Stimulated activated CD8-positive, alpha-beta memory T cell treated with anti-CD3 and anti-CD28 coated beads, Interleukin-7, amount 100 ng/mL, for 24 hours (primary cell): ENCODE data around the gene MYOM1.
"Not testable (repeated sequence)": the region's sequence is repeated elsewhere in the genome, so short reads cannot be mapped to it uniquely, and the experiment has no call there.

Source experiments
- DNase-seq: peaks from one replicate; pipeline ENCODE4 v3.0.0-alpha.2; 2020; ENCODE audit warnings: low read depth

The MYOM1 gene

DNA sequence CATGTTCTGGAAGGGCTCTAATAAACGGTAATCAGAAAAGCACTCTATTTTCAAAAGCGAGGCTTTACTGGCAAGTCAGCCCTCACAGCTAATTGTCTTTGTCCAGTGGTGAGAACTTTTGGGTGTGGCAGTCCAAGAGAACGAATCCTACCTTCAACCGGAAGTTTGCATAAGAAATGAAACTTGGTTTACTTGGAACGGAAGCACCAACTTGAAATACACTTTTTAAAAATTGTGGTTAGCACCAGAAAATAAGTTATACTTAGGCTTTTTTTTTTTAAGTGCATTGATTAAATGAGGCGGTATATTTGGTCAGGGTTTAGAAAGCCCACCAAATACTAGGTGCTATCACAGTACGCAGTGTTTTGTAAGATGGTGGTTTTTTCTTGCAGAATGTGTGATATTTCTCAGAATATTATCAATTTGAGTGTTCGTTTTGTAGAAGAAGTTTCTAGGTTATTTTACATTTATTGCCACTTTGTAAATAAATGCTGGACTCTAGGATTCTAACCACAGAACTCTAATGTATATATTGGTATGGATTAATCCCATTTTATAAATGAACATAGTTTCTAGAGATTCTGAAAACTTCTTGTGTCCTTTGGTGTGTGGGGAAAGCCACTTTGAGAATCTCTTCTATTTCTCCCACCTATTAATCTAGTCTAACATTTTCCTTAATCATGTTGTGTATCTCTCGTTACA is 29.0 kb upstream of the MYOM1 start:
- DNase-seq = no peak

DNA sequence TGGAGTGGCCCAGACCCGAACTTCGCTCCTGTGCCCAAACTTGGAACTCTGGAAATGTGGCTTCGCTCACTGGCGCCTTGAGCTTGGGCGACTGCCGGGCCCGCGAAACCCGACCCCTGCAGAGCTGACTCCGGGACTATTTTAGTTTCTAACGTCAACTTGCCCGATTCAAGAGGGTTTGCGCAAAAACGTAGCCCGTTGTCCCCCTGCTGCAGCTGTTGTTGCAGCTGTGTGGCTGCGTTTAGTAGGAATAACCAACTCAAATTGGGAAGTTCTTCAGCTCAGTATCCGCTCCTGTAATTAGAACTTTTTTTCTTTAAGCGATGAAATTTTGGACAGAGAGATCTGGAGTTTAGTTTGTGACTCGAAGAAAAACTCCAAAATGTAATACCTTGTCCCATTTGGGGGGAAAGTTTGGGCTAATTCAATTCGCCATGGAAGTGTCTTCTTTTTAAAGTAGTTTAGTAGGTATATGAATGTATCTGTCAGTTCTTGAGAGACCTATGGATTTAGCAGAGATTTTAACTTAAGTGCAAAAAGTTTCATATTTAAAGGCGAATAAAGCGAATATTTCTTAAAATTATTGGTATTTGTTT is 28.4 kb upstream of the MYOM1 start:
- no peak for DNase-seq

DNA sequence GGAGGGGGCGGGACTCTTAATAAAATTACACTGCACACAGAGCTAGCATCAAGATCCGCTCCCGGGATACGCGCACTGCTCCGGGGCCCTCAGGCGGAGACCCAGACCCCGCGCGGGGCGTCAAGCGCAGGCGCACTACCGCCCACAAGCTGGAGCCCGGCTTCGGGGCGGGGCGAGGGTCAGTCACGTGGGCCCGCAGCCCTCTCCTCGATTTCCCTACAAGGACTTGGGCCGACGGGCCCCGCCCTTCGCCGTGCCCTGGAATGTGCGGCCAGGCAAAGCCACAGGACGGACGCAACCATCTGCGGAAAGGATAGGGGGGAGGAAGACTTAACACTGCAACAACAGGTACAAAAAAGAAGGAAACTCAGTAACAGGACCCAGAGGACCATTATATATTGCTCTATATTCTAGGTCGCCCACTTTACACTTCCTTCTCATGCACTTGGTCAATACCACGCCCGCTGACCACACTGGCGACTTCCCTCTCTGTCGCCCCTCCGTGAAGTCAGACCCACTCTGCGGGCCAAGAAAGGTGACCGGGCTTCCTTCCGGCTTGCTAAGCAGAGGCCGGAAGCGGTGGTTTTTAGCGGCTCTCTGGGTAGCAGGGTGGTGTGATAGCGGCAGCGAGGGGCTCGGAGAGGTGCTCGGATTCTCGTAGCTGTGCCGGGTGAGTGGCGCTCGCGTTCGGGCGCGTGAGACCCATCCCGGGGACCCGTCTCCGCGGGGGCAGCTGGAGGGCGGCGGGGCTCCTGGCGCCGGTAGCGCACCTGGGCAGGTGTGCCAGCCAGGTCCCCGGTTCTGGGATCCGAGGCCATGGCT is 27.7 kb upstream of the MYOM1 start, which contains the start of gene MYL12A:
Gene MYL12A, plus strand, starts transcription at position 562 of the 822 bp plus-strand sequence. CDS start 5,447 bp downstream, outside the sequence.
- peak; percentile 84 for DNase-seq

DNA sequence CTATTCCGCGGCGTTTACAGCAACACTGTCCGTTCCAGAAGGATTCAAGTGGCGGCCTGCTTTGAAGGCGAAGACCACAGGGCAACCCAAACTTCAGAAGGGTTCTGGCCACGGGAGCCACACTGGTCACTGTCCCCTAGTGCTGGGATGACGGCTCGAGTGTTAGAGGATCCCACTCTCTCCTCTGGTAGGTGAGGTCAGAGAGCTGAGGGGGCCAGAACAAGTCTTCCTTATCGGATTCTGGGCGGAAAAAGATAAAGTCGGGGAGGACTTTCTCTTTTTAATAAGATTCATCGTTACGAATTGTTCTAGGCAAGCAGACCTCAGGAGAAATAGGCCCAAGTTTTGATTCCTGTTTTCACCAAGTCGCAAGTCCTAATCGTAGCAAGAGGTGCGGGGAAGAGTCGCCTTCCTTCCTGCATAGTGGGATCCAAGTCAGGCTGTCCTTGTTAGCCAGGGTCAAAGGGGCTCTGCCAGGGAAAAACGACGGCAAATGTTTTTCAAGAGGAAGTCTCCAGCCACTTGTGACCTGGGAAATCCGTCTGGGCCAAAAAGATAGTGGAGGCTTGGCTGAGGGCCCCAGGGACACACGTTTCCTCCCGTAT is 27.0 kb upstream of the MYOM1 start:
- no peak for DNase-seq

DNA sequence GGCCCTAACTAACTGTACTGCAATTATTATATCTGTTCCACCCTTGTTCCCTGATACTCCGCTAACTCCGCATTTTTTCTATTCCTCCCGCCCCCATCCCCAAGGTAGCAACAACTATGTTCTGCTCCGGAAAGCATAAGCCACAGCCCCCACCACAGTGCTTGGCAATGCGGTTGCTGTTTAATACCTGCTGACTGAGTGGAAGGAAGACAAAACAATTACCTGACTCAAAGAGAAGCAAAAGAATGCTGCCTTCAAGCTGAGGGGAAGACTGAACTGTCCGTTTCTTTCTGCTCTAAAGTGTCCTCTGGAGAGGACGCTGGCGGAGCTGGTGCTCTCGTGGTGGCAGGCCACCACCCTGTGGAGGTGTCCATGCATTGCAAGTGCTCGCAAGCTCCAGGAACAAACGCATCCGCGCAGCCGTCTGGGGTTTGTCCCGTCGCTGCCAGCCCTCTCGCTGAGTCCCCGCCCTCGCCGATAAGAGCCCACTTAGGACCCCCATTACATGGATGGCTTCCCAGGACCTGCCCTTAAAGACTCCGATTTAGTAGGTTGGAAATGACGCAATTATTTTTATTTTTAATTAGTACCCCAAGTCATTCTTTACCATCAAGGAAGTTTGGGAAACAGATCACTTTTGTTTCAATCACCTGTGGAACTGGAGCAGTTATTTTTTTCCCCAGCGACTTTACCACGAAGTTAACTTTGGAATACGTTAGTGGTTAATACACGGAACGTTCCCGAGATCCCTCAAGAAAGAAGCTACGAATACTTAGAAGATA is 26.3 kb upstream of the MYOM1 start:
- peak; percentile 54 for DNase-seq

DNA sequence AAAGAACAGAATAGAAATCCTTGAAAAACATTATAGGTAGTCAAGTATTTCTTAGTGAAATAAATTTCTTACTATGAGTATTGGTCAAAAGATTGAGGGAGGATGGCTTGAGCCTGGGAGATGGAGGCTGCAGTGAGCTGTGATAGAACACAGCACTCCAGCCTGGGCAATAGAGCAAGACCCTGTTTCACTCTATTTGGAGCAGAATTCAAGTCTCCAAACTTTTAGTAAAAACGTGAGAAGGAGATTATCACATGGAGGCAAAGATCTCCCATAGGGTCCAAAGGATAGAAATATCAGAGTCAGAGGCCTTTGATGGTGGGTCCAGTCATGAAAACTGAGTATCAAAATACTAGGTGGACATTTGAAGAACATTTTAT is 25.4 kb upstream of the MYOM1 start:
- no peak for DNase-seq

DNA sequence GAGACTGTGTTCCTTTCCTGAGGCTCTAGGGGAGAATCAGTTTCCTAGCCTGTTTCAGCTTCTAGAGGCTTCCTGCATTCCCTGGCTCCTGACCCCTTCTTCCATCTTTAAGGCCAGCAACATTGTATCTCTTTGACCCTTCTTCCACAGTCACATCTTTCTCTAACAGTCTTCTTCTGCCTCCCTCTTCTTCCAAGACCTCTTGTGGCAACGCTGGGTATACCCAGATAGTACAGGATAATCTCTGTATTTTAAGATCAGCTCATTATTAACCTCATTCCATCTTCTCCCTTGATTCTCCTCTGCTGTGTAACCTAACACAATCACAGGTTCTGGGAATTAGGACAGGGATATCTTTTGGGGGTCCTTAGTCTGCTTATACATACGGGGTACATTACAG is 19.0 kb upstream of the MYOM1 start:
- DNase-seq = no peak

DNA sequence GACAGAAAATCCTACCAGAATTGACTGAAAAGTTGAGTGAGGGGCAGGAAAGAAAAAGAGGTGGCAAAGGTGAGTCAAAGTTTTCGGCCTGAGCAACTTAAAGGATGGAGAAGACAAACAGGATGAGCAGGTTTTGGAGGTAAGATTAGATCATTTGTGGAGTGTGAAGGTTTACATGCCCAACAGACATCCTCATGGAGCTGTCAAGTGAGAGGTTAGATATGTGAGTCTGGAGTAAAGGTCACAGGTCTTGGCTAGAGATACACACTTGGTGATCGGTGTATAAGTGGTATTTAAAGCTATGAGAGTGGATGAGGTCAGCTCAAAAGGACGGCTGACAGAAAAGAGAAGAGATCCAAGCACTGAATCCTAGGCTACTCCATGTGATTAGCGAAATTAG is 16.7 kb upstream of the MYOM1 start:
- no peak for DNase-seq

DNA sequence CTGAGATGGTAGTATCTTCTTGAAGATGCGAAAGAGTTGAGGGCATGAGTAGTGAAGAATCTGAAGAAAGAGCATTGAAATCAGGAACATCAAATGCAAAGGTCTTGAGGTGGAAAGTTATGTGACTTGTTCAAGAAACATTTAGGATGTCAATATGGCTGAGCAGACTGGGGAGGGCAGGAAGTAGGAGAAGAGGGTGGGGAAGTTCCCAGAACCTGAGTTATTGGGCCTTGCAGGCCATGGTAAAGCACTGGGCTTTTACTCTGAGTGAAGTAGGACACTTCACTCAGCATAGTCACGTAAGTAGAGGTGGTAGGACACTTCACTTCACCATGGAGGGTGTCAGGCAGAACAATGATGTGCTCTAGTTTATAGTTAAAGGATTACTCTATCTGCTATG is 16.1 kb upstream of the MYOM1 start:
- no peak for DNase-seq

DNA sequence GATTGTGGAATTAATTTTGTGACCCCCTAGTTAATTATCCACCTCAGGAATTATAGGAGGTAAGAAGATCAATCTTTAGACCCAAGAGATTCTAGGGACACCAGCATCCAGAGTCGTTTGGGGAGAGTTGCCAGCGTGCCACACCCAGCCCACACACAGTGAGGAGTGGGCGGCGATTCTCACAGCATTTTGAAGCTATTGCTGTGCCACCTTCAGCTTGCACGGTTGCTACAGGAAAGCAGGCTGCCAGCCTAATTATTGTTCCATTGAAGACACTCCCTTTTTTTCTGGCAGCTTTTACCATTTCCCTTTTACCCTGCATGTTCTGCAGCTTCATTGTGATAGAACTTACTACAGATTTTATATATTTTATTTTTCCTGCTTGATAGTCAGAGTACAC is 14.7 kb upstream of the MYOM1 start:
- DNase-seq = no peak

DNA sequence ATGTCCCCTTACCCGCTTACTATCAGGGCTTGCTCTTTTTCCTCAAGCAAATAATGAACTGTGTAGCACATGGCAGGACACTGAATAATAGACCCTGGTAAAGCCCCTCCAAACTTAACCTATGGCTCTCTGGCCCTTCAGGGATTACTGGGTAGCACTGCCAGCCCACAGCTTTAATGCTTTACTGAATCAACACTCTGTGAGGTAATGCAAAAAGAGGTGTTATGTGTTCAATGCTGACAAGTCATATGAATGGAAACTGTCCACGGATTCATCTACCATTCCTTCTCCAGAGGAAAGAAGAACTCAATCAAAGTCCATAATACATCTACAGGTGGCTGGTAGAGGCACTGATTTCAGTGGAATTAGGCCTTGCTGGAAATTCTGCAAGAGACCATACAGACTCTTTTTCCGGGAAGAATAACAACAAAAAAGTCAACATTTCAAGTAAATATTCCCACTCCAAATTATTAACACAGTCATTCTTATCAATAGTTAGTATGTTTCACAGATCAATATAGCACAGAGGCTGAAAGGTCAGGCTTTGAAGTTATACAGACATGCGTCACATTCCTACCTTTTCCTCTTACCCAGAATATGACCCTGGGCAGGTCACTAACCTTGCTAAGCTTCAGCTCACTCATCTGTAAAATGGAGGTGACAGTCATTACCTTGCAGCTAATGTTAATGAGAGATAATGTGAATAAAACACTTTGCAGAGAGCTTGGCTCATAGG is 13.8 kb upstream of the MYOM1 start:
- DNase-seq = no peak

DNA sequence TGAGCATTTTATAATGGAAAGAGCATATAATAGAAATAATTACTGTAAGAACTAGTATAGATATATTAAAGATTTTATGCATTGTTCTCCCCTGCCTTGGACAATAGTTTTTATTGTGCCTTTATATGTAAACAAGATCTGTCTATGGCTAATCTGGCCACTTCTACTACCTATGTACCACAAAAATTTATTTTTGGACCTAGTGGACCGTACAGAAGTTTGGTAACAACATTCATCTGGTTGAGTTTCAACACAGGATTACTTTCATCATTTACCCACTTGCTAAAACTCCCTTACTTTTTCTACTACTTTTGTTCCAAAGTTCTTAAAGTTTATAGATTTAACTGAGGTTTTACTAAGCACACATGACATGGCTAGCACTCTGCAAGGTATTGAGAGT is 13.2 kb upstream of the MYOM1 start:
- DNase-seq = no peak

DNA sequence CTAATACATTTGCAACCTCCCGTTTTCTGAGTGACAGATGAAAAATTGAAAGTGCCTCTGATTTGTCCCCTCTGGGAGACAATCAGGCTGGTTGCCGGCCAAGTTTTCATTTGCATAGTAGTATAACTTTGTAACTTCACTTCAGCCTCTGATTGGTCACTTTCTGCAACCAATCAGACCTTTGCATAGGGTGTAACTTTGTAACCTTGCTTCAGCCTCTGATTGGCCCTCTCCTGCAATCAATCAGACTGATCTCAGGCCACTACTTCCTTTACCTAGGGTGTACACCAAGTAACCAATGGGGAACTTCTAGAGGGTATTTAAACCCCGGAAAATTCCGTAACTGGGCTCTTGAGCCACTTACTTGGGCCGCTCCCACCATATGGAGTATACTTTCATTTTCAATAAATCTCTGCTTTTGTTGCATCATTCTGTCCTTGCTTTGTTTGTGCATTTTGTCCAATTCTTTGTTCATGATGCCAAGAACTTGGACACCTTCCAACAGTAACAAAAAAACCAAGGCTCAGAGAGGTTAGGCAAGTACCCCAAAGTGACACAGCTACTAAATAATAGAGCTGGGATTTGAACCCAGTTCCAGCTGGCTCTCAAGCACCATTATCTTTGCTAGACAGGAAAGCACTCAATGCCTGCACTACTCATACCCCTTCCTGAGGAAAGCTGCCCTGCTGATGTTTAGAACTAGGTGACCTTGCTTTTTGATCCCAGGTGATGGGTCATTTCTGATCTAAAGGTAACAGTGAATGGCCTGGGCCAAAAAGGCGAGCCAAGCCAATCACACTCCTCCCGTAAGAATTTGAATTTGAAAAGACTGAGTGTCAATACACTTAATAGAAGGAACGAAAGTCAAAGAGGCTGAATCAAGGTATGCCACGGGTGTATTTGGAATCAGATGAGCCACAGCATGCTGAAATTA is 10.9 kb upstream of the MYOM1 start:
- no peak for DNase-seq

DNA sequence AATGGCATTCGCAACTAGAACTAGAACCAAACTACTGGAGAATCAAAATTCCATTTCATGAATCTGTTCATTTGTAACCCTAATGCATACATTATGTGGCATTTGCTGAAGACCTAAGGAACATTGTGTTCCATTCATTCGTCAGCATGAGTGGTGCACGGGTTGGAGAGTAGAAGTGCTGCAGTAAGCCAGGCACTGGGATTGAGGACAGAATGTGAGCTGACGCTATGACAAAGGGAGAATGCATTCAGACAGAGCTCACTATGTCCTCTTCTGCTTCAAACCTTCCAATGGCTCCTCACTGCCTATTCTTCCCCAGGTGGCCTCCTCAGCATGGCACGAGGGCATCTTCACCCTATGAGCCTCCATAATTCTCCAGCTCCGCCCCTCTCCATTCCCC is 6.3 kb upstream of the MYOM1 start:
- DNase-seq = no peak

DNA sequence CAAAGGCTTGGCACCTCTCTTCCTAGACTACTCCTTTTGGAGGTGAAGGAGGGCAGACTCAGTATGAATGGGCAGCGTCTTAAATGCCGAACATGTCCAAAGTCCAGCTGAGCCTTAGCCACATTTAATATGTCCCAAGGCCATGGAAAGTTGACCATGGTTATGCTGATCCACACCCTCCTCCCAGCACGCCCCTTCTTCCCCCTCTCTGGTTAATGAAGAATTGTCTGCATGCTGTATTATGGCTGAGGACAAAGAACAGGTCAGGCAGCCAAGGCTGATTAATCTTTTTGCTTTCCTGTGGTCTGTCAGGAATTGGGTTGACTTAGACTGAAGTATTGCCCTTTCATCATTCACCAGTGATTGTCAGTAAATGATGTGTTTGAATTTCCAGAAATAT is 5.8 kb upstream of the MYOM1 start:
- no peak for DNase-seq

DNA sequence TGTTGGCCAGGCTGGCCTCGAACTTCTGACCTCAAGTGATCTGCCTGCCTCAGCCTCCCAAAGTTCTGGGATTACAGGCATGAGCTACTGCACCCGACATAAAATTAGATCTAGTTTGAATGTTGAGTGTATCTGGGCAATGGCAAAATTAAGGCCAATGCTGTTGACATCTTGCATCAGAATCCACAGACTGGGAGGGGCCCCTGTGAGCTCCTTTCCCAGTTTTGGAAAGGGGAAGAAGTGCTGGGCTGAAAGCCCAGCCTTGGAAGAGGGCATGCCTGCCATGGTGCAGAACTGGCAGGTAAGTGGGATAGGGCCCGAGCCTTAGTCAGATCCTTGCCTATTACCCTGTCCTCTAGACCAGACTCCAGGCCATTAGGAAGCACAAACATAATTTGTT is 4.5 kb upstream of the MYOM1 start:
- DNase-seq = no peak

DNA sequence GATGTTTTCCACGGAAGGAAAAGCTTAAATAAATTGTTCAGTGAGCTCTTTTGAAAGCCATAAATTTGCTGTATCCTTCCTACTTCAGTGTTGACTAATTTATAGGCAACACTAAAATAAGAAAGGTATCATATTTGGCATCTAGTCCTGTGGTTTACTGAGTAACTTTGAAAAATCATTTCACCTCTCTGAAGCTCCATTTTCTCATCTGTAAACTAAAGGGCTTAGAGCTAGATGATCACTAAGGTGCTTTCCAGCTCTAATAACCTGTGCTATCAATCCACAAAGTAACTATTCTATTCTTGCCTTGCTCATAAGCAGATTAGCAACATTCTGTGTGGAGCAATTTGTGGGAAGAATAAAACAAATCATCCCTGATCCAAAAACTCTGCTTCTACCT is 3.6 kb upstream of the MYOM1 start:
- DNase-seq = no peak

DNA sequence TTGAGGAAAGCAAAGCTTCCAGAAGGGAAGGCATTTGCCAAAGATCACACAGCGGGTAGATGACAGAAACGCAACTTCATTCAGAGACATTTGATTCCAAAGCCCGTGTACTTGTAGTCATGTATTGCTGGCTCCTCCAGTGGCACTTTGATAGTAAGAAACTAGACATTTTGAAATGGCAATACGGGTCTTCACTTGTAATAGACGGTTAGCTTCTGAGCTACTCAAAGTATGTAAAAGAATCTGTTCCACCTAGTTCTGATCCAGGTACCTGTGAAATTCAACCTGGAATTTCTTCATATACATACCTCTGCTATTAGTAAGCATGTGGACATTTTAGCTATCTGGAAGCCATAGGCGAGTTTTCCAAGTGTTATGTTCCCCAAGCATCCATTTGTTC is 1.7 kb upstream of the MYOM1 start:
- DNase-seq = no peak

DNA sequence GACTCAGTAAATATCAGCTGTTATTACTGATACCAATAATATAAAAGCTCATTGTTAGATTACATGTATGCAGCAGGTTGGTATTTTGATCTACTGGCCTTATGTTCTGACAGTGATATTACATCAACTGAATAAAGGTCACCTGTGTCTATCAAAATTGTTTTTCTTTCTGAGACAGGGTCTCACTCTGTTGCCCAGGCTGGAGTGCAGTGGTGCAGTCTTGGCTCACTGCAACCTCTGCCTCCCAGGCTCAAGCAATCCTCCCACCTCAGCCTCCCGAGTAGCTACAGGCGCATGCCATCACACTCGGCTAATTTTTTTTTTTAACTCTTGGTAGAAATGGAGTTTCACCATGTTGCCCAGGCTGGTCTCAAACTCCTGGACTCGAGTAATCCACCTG is 1.1 kb upstream of the MYOM1 start:
- not testable (repeated sequence) for DNase-seq

DNA sequence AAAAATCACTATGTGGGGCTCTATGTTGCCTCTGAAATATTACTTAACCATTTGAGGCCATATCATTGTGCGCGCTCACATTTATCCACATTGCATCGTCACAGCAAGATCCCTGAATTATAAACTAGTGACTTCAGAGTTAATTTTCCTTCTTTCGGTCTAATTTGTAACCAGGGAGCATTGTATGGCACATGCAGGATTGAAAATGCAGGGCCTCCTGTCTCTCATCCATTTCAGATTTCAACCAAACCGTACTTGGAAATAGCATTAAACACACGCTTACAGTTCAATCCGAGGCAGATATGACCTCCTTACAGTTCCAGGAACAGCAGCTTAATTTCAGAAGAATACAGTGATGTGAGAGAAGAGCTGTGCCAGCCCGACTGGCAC is 532 bp downstream of the MYOM1 start:
- no peak for DNase-seq
